HCT116 (cell line): Measurements from ENCODE around the gene TTLL5. TPM values are rescaled to one million over a fixed set of nuclear protein-coding genes. Genes with fewer than 3 reads are reported as not detected.

Experiments used
- ATAC-seq: fragments of 200-7000 bp; cut with Tn5 transposase; 2 replicates; pipeline ENCODE4 v1.9.1; 2020; ENCODE audit warnings: mild to moderate bottlenecking, moderate library complexity
- BruUV-seq: library from RNA; stranded (reverse); fragments of 400-500 nt; replicated peaks from 2 replicates; lab custom pipeline; 2021; lab: Mats Ljungman, UMichigan
- CTCF ChIA-PET: fragments of 300-600 bp; sonication (Branson Sonifier 250); formaldehyde crosslinking; loops from one replicate; lab custom pipeline; 2021; ENCODE audit warnings: antibody characterized with exemption; lab: Charles Lee
- POLR2A ChIA-PET: fragments of 300-600, 350-600 bp; sonication (Branson Sonifier 250); formaldehyde crosslinking; loops from one replicate; lab custom pipeline; 2021; ENCODE audit warnings: antibody characterized with exemption; lab: Charles Lee
- RAD21 ChIA-PET, 2 experiments: fragments of 300-600 bp; sonication (Branson Sonifier 250); formaldehyde crosslinking; loops; one replicate each; lab custom pipeline; 2023; ENCODE audit warnings: low total read pairs in 2 of 2; ENCODE audit not compliant: uncharacterized antibody in 2 of 2, unreplicated experiment in 2 of 2, low non-redundant PET in 1 of 2; lab: Charles Lee
- DNase-seq: peaks from one replicate; pipeline ENCODE4 v3.0.0-alpha.2; 2010; ENCODE audit warnings: low read depth, low spot score
- H2AFZ ChIP-seq: fragments of 200-600 bp; shearing (Covaris generic), sonication (generic); 2 replicates; pipeline ENCODE4 v1.6.1; 2017; ENCODE audit warnings: low read depth, mixed run types, mixed read lengths, antibody characterized with exemption, low read length; ENCODE audit not compliant: poor library complexity, severe bottlenecking
- H3K27ac ChIP-seq: 2 replicates; pipeline ENCODE4 v1.5.1; 2012; ENCODE audit warnings: low read depth, low read length
- H3K27me3 ChIP-seq: fragments of 200-600 bp; sonication (generic); 2 replicates; pipeline ENCODE4 v1.6.1; 2016; ENCODE audit warnings: mixed run types, low read length, mixed read lengths; ENCODE audit not compliant: insufficient read depth
- H3K36me3 ChIP-seq, 2 experiments: fragments of 200-500 bp in 1 of 2; fragments of 200-600 bp in 1 of 2; sonication (Bioruptor generic) in 1 of 2; sonication (generic) in 1 of 2; 2 replicates each; pipeline versions ENCODE4 v1.5.1 to v1.6.1; 2014 to 2016; ENCODE audit warnings: low read length in 2 of 2, inconsistent platforms in 1 of 2, mixed read lengths in 1 of 2, mixed run types in 1 of 2; ENCODE audit not compliant: insufficient read depth in 2 of 2, control insufficient read depth in 1 of 2
- H3K4me1 ChIP-seq, 2 experiments: fragments of 200-600 bp in 1 of 2; sonication (generic) in 1 of 2; 2 replicates each; pipeline versions ENCODE4 v1.5.1 to v1.6.1; 2012 to 2017; ENCODE audit warnings: low read length in 2 of 2, inconsistent platforms in 1 of 2, mild to moderate bottlenecking in 1 of 2, mixed read lengths in 1 of 2, mixed run types in 1 of 2, moderate library complexity in 1 of 2; ENCODE audit not compliant: insufficient read depth in 2 of 2, control insufficient read depth in 1 of 2
- H3K4me2 ChIP-seq: fragments of 200-600 bp; sonication (generic); 2 replicates; pipeline ENCODE4 v1.6.1; 2017; ENCODE audit warnings: mixed run types, low read length, mixed read lengths
- H3K4me3 ChIP-seq, 2 experiments: fragments of 200-600 bp in 1 of 2; sonication (generic) in 1 of 2; replicated peaks in 1 of 2; 2 replicates each; pipeline ENCODE4 v1.5.1; 2011 to 2016; ENCODE audit warnings: low read length in 2 of 2, control low read depth in 1 of 2, low read depth in 1 of 2, mild to moderate bottlenecking in 1 of 2, mixed read lengths in 1 of 2, mixed run types in 1 of 2
- H3K79me2 ChIP-seq: fragments of 200-600 bp; sonication (generic); 2 replicates; pipeline ENCODE4 v1.6.1; 2017; ENCODE audit warnings: mild to moderate bottlenecking, mixed run types, low read length, moderate library complexity, mixed read lengths; ENCODE audit not compliant: insufficient read depth
- H3K9ac ChIP-seq: fragments of 200-600 bp; sonication (generic); 2 replicates; pipeline ENCODE4 v1.6.1; 2016; ENCODE audit warnings: low read length, mixed read lengths
- H3K9me2 ChIP-seq: fragments of 200-600 bp; sonication (generic), shearing (Covaris generic); 2 replicates; pipeline ENCODE4 v1.6.1; 2017; ENCODE audit warnings: mixed run types, mild to moderate bottlenecking, moderate library complexity; ENCODE audit not compliant: insufficient read depth
- H3K9me3 ChIP-seq, 2 experiments: fragments of 200-500 bp in 1 of 2; fragments of 200-600 bp in 1 of 2; sonication (Bioruptor generic) in 1 of 2; sonication (generic) in 1 of 2; 2 replicates each; pipeline ENCODE4 v1.6.1; 2014 to 2017; ENCODE audit warnings: low read length in 2 of 2, mixed read lengths in 2 of 2, inconsistent platforms in 1 of 2, low read depth in 1 of 2, mild to moderate bottlenecking in 1 of 2, mixed run types in 1 of 2, moderate library complexity in 1 of 2; ENCODE audit not compliant: control insufficient read depth in 1 of 2, insufficient read depth in 1 of 2
- H4K20me1 ChIP-seq: fragments of 200-600 bp; sonication (generic), shearing (Covaris generic); 2 replicates; pipeline ENCODE4 v1.6.1; 2017; ENCODE audit warnings: mixed run types, mild to moderate bottlenecking, moderate library complexity; ENCODE audit not compliant: insufficient read depth
- ATF3 ChIP-seq: IDR thresholded peaks from 2 replicates; pipeline ENCODE4 v1.6.1; 2012
- CBX3 ChIP-seq: IDR thresholded peaks from 2 replicates; pipeline ENCODE4 v1.6.1; 2012; ENCODE audit warnings: low read depth
- CEBPB ChIP-seq: IDR thresholded peaks from 2 replicates; pipeline ENCODE4 v1.6.1; 2012; ENCODE audit warnings: low read depth
- CTCF ChIP-seq, 3 experiments: fragments of 200-600 bp in 1 of 3; sonication (generic) in 1 of 3; IDR thresholded peaks in 2 of 3; conservative IDR thresholded peaks in 1 of 3; 2 replicates each; pipeline ENCODE4 v1.5.1; 2012 to 2017; ENCODE audit warnings: low read depth in 2 of 3, low read length in 2 of 3, antibody characterized with exemption in 1 of 3, borderline replicate concordance in 1 of 3, control low read depth in 1 of 3, mild to moderate bottlenecking in 1 of 3, mixed read lengths in 1 of 3, mixed run types in 1 of 3, moderate library complexity in 1 of 3; ENCODE audit not compliant: insufficient read depth in 1 of 3
- EGR1 ChIP-seq: IDR thresholded peaks from 2 replicates; pipeline ENCODE4 v1.6.1; 2012; ENCODE audit warnings: low read depth
- ELF1 ChIP-seq: IDR thresholded peaks from 2 replicates; pipeline ENCODE4 v1.6.1; 2012; ENCODE audit warnings: low read depth, borderline replicate concordance
- JUND ChIP-seq: IDR thresholded peaks from 2 replicates; pipeline ENCODE4 v1.6.1; 2012
- MAX ChIP-seq: IDR thresholded peaks from 2 replicates; pipeline ENCODE4 v1.6.1; 2012
- POLR2AphosphoS5 ChIP-seq: IDR thresholded peaks from 2 replicates; pipeline ENCODE4 v1.6.1; 2011; ENCODE audit warnings: mild to moderate bottlenecking, low read depth, low read length, moderate library complexity
- RAD21 ChIP-seq: IDR thresholded peaks from 2 replicates; pipeline ENCODE4 v1.6.1; 2012; ENCODE audit warnings: low read depth, mild to moderate bottlenecking
- SP1 ChIP-seq: IDR thresholded peaks from 2 replicates; pipeline ENCODE4 v1.6.1; 2012; ENCODE audit warnings: low read depth
- SRF ChIP-seq: IDR thresholded peaks from 2 replicates; pipeline ENCODE4 v1.6.1; 2012; ENCODE audit warnings: low read depth
- TCF7L2 ChIP-seq: IDR thresholded peaks from 2 replicates; pipeline ENCODE4 v1.7.0; 2011; ENCODE audit warnings: borderline replicate concordance, inconsistent platforms; ENCODE audit not compliant: insufficient read depth, insufficient read length; ENCODE audit errors: extremely low read depth
- ZBTB33 ChIP-seq: IDR thresholded peaks from 2 replicates; pipeline ENCODE4 v1.6.1; 2011; ENCODE audit warnings: mild to moderate bottlenecking, low read length, moderate library complexity; ENCODE audit not compliant: insufficient replicate concordance; ENCODE audit errors: extremely low read depth
- ZFX ChIP-seq: fragments of 450-650 bp; IDR thresholded peaks from 2 replicates; pipeline ENCODE4 v1.6.1; 2017
- ZNF274 ChIP-seq: fragments of 200-500 bp; sonication (Bioruptor generic); IDR thresholded peaks from 2 replicates; pipeline ENCODE4 v1.6.1; 2014; ENCODE audit warnings: mild to moderate bottlenecking, low read depth, low read length, inconsistent platforms
- intact Hi-C: fragments of 100-400 bp; cut with micrococcal nuclease; formaldehyde crosslinking; loops from 2 replicates; pipeline ENCODE4 v1.10.0; 2022
- total RNA-seq: library from RNA; stranded (reverse); gene quantifications from one replicate; pipeline ENCODE4 v1.2.1, GENCODE V29; 2021; ENCODE audit not compliant: unreplicated experiment

Gene TTLL5
- total RNA-seq, 1 experiment from 2014 or later: 26.2 TPM

- POLR2A ChIA-PET: interaction anchor here (2.0 kb wide), 1 partner anchor 77 kb away, joined by 5 read pairs; no protein-coding TSS in a partner anchor
- BruUV-seq: no TSS peak
Measured at GRCh38 chr14:75905147-75905904, 244.3 kb downstream of the TTLL5 start.

More at GRCh38 chr14:75905147-75905904, 244.3 kb downstream of the TTLL5 start:
- H3K79me2 ChIP-seq: no peaks in the 10 kb centered on the region
- H3K36me3 ChIP-seq: no peaks in the 10 kb centered on the region
- H3K4me1 ChIP-seq: peaks cover under 1 to 6% of the 10 kb centered on the region in 2 experiments; a peak in 1 of 4 replicates
- no peak overlapping the region for H2AFZ ChIP-seq
- H3K9ac ChIP-seq: no peak overlapping the region
- H3K4me3 ChIP-seq: no peak overlapping the region
- no peaks in the 10 kb centered on the region for H3K9me2 ChIP-seq
- no peak overlapping the region for H3K27ac ChIP-seq
- no peak for TF ChIP-seq ATF3
- TF ChIP-seq SP1: no peak
- no peak for TF ChIP-seq ZNF274
- TF ChIP-seq MAX: no peak
- no peak for TF ChIP-seq CBX3
- no peak for TF ChIP-seq RAD21
- TF ChIP-seq ELF1: no peak
- no peak for TF ChIP-seq ZBTB33
- no peak for TF ChIP-seq POLR2AphosphoS5
- no peak for TF ChIP-seq EGR1
- TF ChIP-seq SRF: no peak
- no peak for TF ChIP-seq ZFX
- no peak for TF ChIP-seq TCF7L2
- TF ChIP-seq JUND: no peak
- no peak for TF ChIP-seq CEBPB
- no peak for TF ChIP-seq CTCF (IDR thresholded peaks at IDR 0.05 in 2 of 3, conservative IDR thresholded peaks at IDR 0.05 in 1 of 3; ENCODE audit: borderline replicate concordance in 1 of 3, insufficient read depth in 1 of 3, low read depth in 2 of 3, low read length in 2 of 3)
- ATAC-seq: no peak
- intact Hi-C loops: loop anchor here (10.0 kb wide), 2 partner anchors 201 to 739 kb away; no protein-coding TSS in a partner anchor
- no peak for DNase-seq
- H3K9me3 ChIP-seq: no peaks in the 10 kb centered on the region
- H4K20me1 ChIP-seq: no peaks in the 10 kb centered on the region
- no peak overlapping the region for H3K4me2 ChIP-seq
- H3K27me3 ChIP-seq: no peaks in the 10 kb centered on the region
- ChIA-PET CTCF (interaction anchor here (2.1 to 2.9 kb wide), 3 partner anchors 13 to 77 kb away, joined by 20 to 37 read pairs (median 35); partner anchors contain the start of gene TGFB3), RAD21 (interaction anchor here (0.5 to 1.6 kb wide), 2 partner anchors 71 to 74 kb away, joined by 3 to 4 read pairs; no protein-coding TSS in a partner anchor)
